ENCODE data around the gene CASZ1. TPM values are rescaled to one million over a fixed set of nuclear protein-coding genes. Genes with fewer than 3 reads are reported as not detected.

The CASZ1 gene
- total RNA-seq, 1 donor from 2014 or later, result 3.4 TPM

DNA sequence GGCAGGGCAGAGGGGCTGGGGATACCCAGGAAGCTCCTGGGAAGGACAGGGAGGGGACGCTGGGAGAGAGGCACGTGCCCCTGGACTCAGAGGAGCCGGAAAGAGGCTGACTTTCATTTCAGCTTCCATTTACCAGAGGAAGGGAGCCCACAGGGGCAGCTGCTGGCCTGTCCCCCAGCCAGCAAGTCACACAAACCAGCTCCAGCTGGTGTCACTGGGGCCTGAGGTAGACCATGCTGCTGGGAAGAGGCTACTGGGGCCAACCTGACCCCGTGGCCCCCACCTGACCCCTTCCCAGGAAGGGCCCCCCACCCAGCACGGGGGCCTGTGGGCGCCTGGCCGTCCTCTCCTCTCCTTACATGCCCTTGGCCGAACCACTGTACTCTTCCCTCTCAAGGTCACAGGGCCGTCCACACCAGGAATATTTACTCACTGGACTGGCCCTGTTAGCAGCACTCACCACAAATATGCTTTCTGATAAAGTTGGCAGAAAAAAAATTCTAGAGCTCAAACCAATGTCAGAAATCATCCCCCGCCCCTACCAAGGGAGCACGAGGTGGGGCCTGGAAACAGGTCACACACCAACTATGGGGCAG lies 110.5 kb downstream of the CASZ1 start:
- Histone ChIP-seq H3K9ac (no peak overlapping the region), H3K9me3 (ENCODE audit: low read depth) (no peaks in the 10 kb centered on the region), H3K36me3 (no peaks in the 10 kb centered on the region), H3K27me3 (no peaks in the 10 kb centered on the region), H3K4me1 (peaks cover 51% of the 10 kb centered on the region), H3K27ac (no peak overlapping the region), H3F3A (ENCODE audit: low read depth) (peaks cover 19% of the 10 kb centered on the region), H2AFZ (replicated peaks) (no peak overlapping the region), H3K4me2 (no peak overlapping the region), H3K79me2 (ENCODE audit: low read depth) (no peaks in the 10 kb centered on the region), H3K4me3 (no peak overlapping the region), H4K20me1 (ENCODE audit: low read depth) (peaks cover 35% of the 10 kb centered on the region)
- peaks cover 3% of the 10 kb centered on the region for H3K36me3 Mint-ChIP-seq
- peaks cover 73% of the 10 kb centered on the region for H3K4me1 Mint-ChIP-seq
- no peak overlapping the region for H3K4me3 Mint-ChIP-seq
- H3K27ac Mint-ChIP-seq, result peak overlapping the region; percentile 73
- TF ChIP-seq EZH2phosphoT487 (IDR thresholded peaks at IDR 0.05) (no peak), EZH2 (IDR thresholded peaks at IDR 0.05) (no peak)
- TF ChIP-seq, protein P1, sequence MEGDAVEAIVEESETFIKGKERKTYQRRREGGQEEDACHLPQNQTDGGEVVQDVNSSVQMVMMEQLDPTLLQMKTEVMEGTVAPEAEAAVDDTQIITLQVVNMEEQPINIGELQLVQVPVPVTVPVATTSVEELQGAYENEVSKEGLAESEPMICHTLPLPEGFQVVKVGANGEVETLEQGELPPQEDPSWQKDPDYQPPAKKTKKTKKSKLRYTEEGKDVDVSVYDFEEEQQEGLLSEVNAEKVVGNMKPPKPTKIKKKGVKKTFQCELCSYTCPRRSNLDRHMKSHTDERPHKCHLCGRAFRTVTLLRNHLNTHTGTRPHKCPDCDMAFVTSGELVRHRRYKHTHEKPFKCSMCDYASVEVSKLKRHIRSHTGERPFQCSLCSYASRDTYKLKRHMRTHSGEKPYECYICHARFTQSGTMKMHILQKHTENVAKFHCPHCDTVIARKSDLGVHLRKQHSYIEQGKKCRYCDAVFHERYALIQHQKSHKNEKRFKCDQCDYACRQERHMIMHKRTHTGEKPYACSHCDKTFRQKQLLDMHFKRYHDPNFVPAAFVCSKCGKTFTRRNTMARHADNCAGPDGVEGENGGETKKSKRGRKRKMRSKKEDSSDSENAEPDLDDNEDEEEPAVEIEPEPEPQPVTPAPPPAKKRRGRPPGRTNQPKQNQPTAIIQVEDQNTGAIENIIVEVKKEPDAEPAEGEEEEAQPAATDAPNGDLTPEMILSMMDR (IDR thresholded peaks at IDR 0.05), result no peak
- H3K27me3 Mint-ChIP-seq (ENCODE audit: insufficient read depth, low read depth), result peaks cover 4% of the 10 kb centered on the region
- DNase-seq (ENCODE audit: low spot score), result no peak
- no peaks in the 10 kb centered on the region for H3K9me3 Mint-ChIP-seq

DNA sequence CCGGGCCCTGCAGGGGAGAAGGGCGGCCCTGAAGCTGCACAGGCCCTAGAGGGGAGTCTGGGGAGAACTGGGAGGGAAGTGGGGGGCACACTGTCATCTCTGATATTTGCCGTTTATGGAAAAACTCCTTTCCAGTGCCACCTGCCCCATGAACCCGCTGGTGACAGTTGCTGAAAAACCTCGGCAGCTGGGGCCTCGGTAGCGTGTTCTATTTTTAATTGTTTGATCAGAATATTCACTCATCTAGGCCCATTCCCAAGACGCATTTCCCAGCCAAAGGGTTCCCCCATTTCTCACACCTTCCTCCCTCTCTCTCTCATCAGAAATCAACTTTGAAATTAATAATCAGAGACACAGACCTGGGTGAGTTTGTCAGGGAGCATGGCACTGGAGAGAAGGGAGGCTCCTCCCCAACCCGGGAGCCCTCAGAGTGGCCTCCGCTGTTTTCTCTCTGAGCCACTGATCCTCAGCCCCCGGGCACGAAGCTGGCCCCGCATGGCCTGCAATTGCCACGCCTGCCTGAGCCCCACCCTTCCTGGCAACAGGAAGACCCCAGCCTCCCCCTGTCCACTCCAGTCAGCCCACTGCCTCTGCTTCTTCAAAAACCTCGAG lies 111.1 kb downstream of the CASZ1 start:
- peaks cover 77% of the 10 kb centered on the region for H3K4me1 Mint-ChIP-seq
- peaks cover 3% of the 10 kb centered on the region for H3K36me3 Mint-ChIP-seq
- Histone ChIP-seq H3K9me3 (ENCODE audit: low read depth) (no peaks in the 10 kb centered on the region), H3K4me1 (peaks cover 54% of the 10 kb centered on the region), H3K4me2 (no peak overlapping the region), H2AFZ (replicated peaks) (no peak overlapping the region), H3K27me3 (no peaks in the 10 kb centered on the region), H3K36me3 (no peaks in the 10 kb centered on the region), H3F3A (ENCODE audit: low read depth) (peaks cover 19% of the 10 kb centered on the region), H3K4me3 (no peak overlapping the region), H3K9ac (no peak overlapping the region), H3K79me2 (ENCODE audit: low read depth) (no peaks in the 10 kb centered on the region), H4K20me1 (ENCODE audit: low read depth) (peaks cover 35% of the 10 kb centered on the region), H3K27ac (no peak overlapping the region)
- no peaks in the 10 kb centered on the region for H3K9me3 Mint-ChIP-seq
- H3K4me3 Mint-ChIP-seq, result no peak overlapping the region
- H3K27me3 Mint-ChIP-seq (ENCODE audit: insufficient read depth, low read depth), result peaks cover 4% of the 10 kb centered on the region
- TF ChIP-seq EZH2 (IDR thresholded peaks at IDR 0.05) (no peak), EZH2phosphoT487 (IDR thresholded peaks at IDR 0.05) (no peak)
- TF ChIP-seq, protein P1 (IDR thresholded peaks at IDR 0.05), result no peak
- no peak for DNase-seq (ENCODE audit: low spot score)
- H3K27ac Mint-ChIP-seq, result no peak overlapping the region

DNA sequence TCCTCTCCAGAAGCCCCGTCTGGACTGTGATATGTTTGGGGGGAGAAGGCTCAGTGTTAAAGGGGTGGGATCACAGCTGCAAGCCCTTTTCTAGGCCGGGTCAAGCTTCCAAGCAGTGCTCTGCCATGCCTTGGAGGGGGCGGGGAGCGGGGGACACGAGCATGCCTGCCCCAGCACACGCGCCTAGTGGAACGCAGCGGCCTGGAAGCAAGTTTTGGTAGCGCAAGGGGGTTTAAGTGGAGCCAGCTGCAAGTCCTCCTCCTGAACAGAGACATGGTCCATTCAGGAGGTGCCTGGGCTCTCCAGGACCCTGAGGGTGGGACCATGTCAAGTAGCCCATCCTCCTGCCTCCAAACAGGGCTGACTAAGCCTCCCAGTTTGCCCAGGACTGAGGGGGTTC lies 112.2 kb downstream of the CASZ1 start:
- no peak overlapping the region for H3K9ac ChIP-seq
- Mint-ChIP-seq H3K36me3 (no peaks in the 10 kb centered on the region), H3K27ac (no peak overlapping the region), H3K4me3 (no peak overlapping the region), H3K9me3 (no peaks in the 10 kb centered on the region), H3K27me3 (ENCODE audit: insufficient read depth, low read depth) (peaks cover 4% of the 10 kb centered on the region), H3K4me1 (peaks cover 83% of the 10 kb centered on the region)
- TF ChIP-seq EZH2phosphoT487 (IDR thresholded peaks at IDR 0.05) (no peak), EZH2 (IDR thresholded peaks at IDR 0.05) (no peak)
- TF ChIP-seq, protein P1 (IDR thresholded peaks at IDR 0.05), result no peak
- peaks cover 21% of the 10 kb centered on the region for H3F3A ChIP-seq (ENCODE audit: low read depth)
- no peak overlapping the region for H3K4me3 ChIP-seq
- peaks cover 63% of the 10 kb centered on the region for H3K4me1 ChIP-seq
- no peaks in the 10 kb centered on the region for H3K79me2 ChIP-seq (ENCODE audit: low read depth)
- H3K4me2 ChIP-seq, result no peak overlapping the region
- H3K36me3 ChIP-seq, result no peaks in the 10 kb centered on the region
- DNase-seq (ENCODE audit: low spot score), result no peak
- H4K20me1 ChIP-seq (ENCODE audit: low read depth), result peaks cover 31% of the 10 kb centered on the region
- H3K27me3 ChIP-seq, result no peaks in the 10 kb centered on the region
- no peaks in the 10 kb centered on the region for H3K9me3 ChIP-seq (ENCODE audit: low read depth)
- no peak overlapping the region for H3K27ac ChIP-seq
- no peak overlapping the region for H2AFZ ChIP-seq (replicated peaks)

Measured in neural progenitor cell (in vitro differentiated cells).